ENCODE data around the gene HRAS.

The HRAS gene

GRCh38 chr11:494761-495536 is 40.4 kb downstream of the HRAS start:
- peak; percentile 29 for DNase-seq (ENCODE audit: low spot score)

GRCh38 chr11:492427-493226 is 42.7 kb downstream of the HRAS start:
- peak; percentile 56 for DNase-seq (ENCODE audit: low spot score)

GRCh38 chr11:491358-491757 is 44.0 kb downstream of the HRAS start:
- no peak for DNase-seq (ENCODE audit: low spot score)

- no peak for DNase-seq (ENCODE audit: low spot score)
These were observed 44.5 kb downstream of the HRAS start for GRCh38 chr11:490930-491260.

GRCh38 chr11:490186-490929 is 45.0 kb downstream of the HRAS start:
- peak; percentile 11 for DNase-seq (ENCODE audit: low spot score)

GRCh38 chr11:489610-490185 is 45.7 kb downstream of the HRAS start:
- peak; percentile 8 for DNase-seq (ENCODE audit: low spot score)

GRCh38 chr11:488992-489391 is 46.4 kb downstream of the HRAS start:
- peak; percentile 19 for DNase-seq (ENCODE audit: low spot score)

GRCh38 chr11:488579-488978 is 46.8 kb downstream of the HRAS start:
- DNase-seq (ENCODE audit: low spot score), result peak; percentile 11

GRCh38 chr11:488062-488461 is 47.3 kb downstream of the HRAS start:
- peak; percentile 19 for DNase-seq (ENCODE audit: low spot score)

- peak; percentile 20 for DNase-seq (ENCODE audit: low spot score)
These were observed 47.8 kb downstream of the HRAS start for GRCh38 chr11:487571-488021.

- DNase-seq (ENCODE audit: low spot score), result peak; percentile 14
These were observed 49.2 kb downstream of the HRAS start for GRCh38 chr11:486189-486588.

- DNase-seq (ENCODE audit: low spot score), result no peak
These were observed 50.8 kb downstream of the HRAS start for GRCh38 chr11:484616-485015.

Measured in iPS-NIHi11 (cell line).